Activated naive CD4-positive, alpha-beta T cell treated with anti-CD3 and anti-CD28 coated beads for 36 hours (primary cell): ENCODE data around the gene UBE2I. TPM values are rescaled to one million over a fixed set of nuclear protein-coding genes. Genes with fewer than 3 reads are reported as not detected.
"Not testable (repeated sequence)": the region's sequence is repeated elsewhere in the genome, so short reads cannot be mapped to it uniquely, and the experiment has no call there.

ENCODE experiments used
- CTCF ChIA-PET: fragments of 350-600 bp; sonication (Branson Sonifier 250); formaldehyde crosslinking; loops from one replicate; lab custom pipeline; 2021; ENCODE audit warnings: antibody characterized with exemption; lab: Charles Lee
- DNase-seq: peaks from one replicate; pipeline ENCODE4 v3.0.0-alpha.2; 2020
- H3K27ac Mint-ChIP-seq: one replicate; pipeline ENCODE4 v1.8.0; 2021; ENCODE audit warnings: mild to moderate bottlenecking, mixed read lengths
- H3K27me3 Mint-ChIP-seq: one replicate; pipeline ENCODE4 v1.8.0; 2021; ENCODE audit warnings: low read depth, mixed read lengths
- H3K36me3 Mint-ChIP-seq: one replicate; pipeline ENCODE4 v1.8.0; 2021; ENCODE audit warnings: low read depth, mixed read lengths
- H3K4me1 Mint-ChIP-seq: one replicate; pipeline ENCODE4 v1.8.0; 2021; ENCODE audit warnings: low read depth, mixed read lengths
- H3K4me3 Mint-ChIP-seq: one replicate; pipeline ENCODE4 v1.8.0; 2021; ENCODE audit warnings: mild to moderate bottlenecking, moderate library complexity, mixed read lengths
- H3K9me3 Mint-ChIP-seq: one replicate; pipeline ENCODE4 v1.8.0; 2021; ENCODE audit warnings: mixed read lengths
- intact Hi-C: fragments of 100-400 bp; cut with micrococcal nuclease; formaldehyde crosslinking; loops from one replicate; pipeline ENCODE4 v1.15.1; 2023
- total RNA-seq, 2 experiments: library from RNA; stranded (reverse); gene quantifications; one replicate each; pipeline ENCODE4 v1.2.3, GENCODE V29; 2021

The UBE2I gene
- 100 to 1,000 TPM; 273 to 297 TPM for total RNA-seq

GRCh38 chr16:1308977-1309885 is at the start of gene UBE2I:
Gene UBE2I, plus strand, starts transcription at chr16:1309636. Its CDS starts 4,395 bp downstream, at chr16:1314031.
- H3K4me3 Mint-ChIP-seq = peak within 1 kb of the TSS; percentile 94
- CTCF ChIA-PET = interaction anchor here (0.6 to 1.1 kb wide), 3 partner anchors 10 to 396 kb away, joined by 3 to 4 read pairs (median 3); no protein-coding TSS in a partner anchor
- H3K9me3 Mint-ChIP-seq = peaks cover 1% of the 10 kb centered on the region
- peaks cover 41% of the 10 kb centered on the region for H3K4me1 Mint-ChIP-seq
- peaks cover 18% of the 10 kb centered on the region for H3K36me3 Mint-ChIP-seq
- H3K27ac Mint-ChIP-seq = peak within 1 kb of the TSS; percentile 99
- H3K27me3 Mint-ChIP-seq = no peaks in the 10 kb centered on the region
- intact Hi-C loops = loop anchor here (1.0 to 2.0 kb wide), 7 partner anchors 42 to 782 kb away; partner anchors contain the start of genes CAPN15, EME2, GNPTG and MRPS34
- peak; percentile 98 for DNase-seq

DNA sequence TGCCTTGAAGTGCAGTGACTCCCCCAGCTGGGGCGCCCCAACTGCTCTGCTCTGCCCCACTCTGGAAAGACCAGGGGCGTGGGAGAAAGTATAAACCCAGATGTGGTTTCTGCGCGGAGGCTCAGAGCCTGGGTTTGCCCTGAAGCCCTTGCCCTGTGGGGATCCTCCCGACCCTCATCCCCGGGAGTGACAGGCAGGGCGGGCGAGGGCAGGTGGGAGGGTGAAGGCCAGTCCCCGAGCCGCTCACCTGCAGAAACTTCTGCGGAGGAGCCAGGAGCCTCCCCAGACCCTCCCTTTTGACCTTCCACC is 49.7 kb upstream of the UBE2I start:
- Mint-ChIP-seq H3K4me3 (no peak overlapping the region), H3K27ac (no peak overlapping the region), H3K36me3 (no peaks in the 10 kb centered on the region), H3K9me3 (peaks cover 5% of the 10 kb centered on the region), H3K4me1 (peaks cover 5% of the 10 kb centered on the region), H3K27me3 (peaks cover 17% of the 10 kb centered on the region)
- CTCF ChIA-PET = no interaction called here
- intact Hi-C loops = no loop called here
- no peak for DNase-seq

DNA sequence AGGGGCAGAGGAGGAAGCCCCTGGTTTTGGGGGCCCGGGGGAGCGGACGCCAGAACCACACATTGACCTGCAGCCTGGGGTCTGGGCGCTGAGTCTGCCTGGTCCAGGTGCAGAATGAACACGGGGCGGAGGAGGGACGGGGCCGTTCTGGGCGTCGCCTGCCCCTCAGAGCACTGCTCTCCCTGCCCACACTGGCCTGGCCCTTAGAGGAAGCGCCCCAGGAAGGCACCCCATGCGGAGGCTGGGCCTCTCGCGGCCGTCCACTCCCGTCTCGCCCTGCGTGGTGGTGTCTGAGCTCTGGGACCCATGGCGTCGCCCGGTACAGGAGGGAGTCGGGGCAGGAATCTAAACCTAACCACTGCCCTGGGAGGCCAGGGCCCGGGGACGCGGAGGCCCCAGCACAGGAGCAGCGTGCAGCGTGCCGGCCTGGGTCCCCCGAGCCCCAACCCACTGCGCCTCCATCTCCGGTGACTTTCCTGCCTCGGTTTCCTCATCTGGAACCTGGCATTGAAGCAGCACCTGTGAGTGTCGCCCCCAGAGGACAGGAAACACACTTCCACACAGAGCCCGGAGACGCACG is 49.2 kb upstream of the UBE2I start:
- no peak for DNase-seq
- H3K9me3 Mint-ChIP-seq = peaks cover 7% of the 10 kb centered on the region
- peaks cover 5% of the 10 kb centered on the region for H3K4me1 Mint-ChIP-seq
- no peaks in the 10 kb centered on the region for H3K36me3 Mint-ChIP-seq
- no peak overlapping the region for H3K27ac Mint-ChIP-seq
- peaks cover 17% of the 10 kb centered on the region for H3K27me3 Mint-ChIP-seq
- CTCF ChIA-PET = no interaction called here
- no peak overlapping the region for H3K4me3 Mint-ChIP-seq
- intact Hi-C loops = no loop called here

DNA sequence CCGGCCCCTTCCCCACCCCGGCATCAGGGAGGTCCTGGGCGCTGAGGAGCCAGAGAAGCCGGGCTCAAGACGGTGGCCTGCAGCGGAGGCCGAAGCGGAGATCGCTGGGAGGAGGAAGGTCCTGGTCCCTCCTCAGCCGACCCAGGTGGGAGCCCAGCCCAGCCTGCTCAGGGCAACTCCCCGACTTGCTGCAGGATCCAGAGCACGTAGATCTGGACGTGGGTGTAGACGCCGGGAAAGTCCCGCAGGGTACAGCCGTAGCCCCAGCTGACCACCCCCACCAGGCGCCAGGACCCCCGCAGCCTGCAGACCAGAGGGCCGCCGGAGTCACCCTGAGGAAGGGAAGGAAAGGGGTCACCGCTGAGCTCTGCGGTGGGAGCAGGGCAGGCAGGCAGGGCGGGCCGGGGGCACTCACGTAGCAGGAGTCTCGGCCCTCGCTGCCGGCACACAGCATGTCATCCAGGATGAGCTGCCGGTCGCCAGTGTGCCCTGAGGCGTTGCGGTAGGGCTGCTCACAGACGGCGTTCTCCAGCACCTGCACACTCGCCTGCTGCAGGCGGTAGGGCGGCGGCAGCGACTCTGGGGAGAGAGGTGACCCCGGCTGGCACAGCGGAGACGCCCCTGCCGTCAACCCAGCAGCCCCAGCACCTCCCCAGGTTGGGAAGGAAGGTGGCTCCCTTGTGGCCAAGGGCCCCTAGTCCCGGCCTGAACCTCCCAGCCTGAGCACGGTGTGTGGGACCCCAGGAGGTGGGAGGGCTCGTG is 48.1 kb upstream of the UBE2I start:
- peaks cover 7% of the 10 kb centered on the region for H3K9me3 Mint-ChIP-seq
- H3K4me1 Mint-ChIP-seq = peaks cover 5% of the 10 kb centered on the region
- intact Hi-C loops = no loop called here
- no peak overlapping the region for H3K27ac Mint-ChIP-seq
- H3K27me3 Mint-ChIP-seq = peaks cover 17% of the 10 kb centered on the region
- CTCF ChIA-PET = interaction anchor here (0.6 kb wide), 2 partner anchors 40 to 484 kb away, joined by 3 read pairs; no protein-coding TSS in a partner anchor
- DNase-seq = no peak
- H3K36me3 Mint-ChIP-seq = no peaks in the 10 kb centered on the region
- no peak overlapping the region for H3K4me3 Mint-ChIP-seq

GRCh38 chr16:1262210-1262845 is 47.1 kb upstream of the UBE2I start:
- H3K4me1 Mint-ChIP-seq = peaks cover 5% of the 10 kb centered on the region
- no peak overlapping the region for H3K4me3 Mint-ChIP-seq
- no peak overlapping the region for H3K27ac Mint-ChIP-seq
- DNase-seq = no peak
- no peaks in the 10 kb centered on the region for H3K36me3 Mint-ChIP-seq
- intact Hi-C loops = no loop called here
- peaks cover 15% of the 10 kb centered on the region for H3K27me3 Mint-ChIP-seq
- peaks cover 7% of the 10 kb centered on the region for H3K9me3 Mint-ChIP-seq
- CTCF ChIA-PET = no interaction called here

DNA sequence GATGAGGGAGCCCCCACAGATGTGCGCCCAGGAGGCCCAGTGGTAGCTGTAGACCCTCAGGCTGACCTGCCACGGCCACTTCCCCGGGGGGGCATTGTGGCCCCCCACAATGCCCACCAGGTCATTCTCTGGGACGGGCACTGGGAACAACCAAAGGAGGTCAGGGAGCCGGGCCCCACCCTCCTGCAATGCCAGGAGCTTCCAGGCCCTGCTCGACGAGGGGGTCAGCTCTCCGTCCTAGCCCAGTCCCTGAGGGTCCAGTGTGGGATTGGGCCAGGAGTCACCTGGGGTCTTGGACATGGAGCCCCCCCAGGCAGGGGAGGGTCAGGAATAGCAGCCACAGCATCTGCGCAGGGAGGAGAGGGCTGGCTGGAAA is 46.6 kb upstream of the UBE2I start:
- Mint-ChIP-seq H3K27ac (no peak overlapping the region), H3K27me3 (peaks cover 15% of the 10 kb centered on the region), H3K36me3 (no peaks in the 10 kb centered on the region), H3K9me3 (peaks cover 7% of the 10 kb centered on the region), H3K4me1 (peaks cover 5% of the 10 kb centered on the region), H3K4me3 (no peak overlapping the region)
- DNase-seq = no peak
- intact Hi-C loops = no loop called here
- CTCF ChIA-PET = no interaction called here

- Mint-ChIP-seq H3K9me3 (peaks cover 7% of the 10 kb centered on the region), H3K36me3 (no peaks in the 10 kb centered on the region), H3K4me1 (peaks cover 5% of the 10 kb centered on the region), H3K27ac (no peak overlapping the region), H3K4me3 (no peak overlapping the region), H3K27me3 (peaks cover 15% of the 10 kb centered on the region)
- CTCF ChIA-PET = no interaction called here
- intact Hi-C loops = no loop called here
- no peak for DNase-seq
These were observed 45.7 kb upstream of the UBE2I start for GRCh38 chr16:1263591-1264344.

GRCh38 chr16:1264345-1265089 is 44.9 kb upstream of the UBE2I start:
- H3K27ac Mint-ChIP-seq = no peak overlapping the region
- no peaks in the 10 kb centered on the region for H3K4me1 Mint-ChIP-seq
- DNase-seq = no peak
- H3K9me3 Mint-ChIP-seq = peaks cover 7% of the 10 kb centered on the region
- H3K4me3 Mint-ChIP-seq = no peak overlapping the region
- intact Hi-C loops = no loop called here
- H3K27me3 Mint-ChIP-seq = peaks cover 10% of the 10 kb centered on the region
- CTCF ChIA-PET = no interaction called here
- no peaks in the 10 kb centered on the region for H3K36me3 Mint-ChIP-seq

GRCh38 chr16:1265090-1265630 is 44.3 kb upstream of the UBE2I start:
- peaks cover 10% of the 10 kb centered on the region for H3K27me3 Mint-ChIP-seq
- no peak for DNase-seq
- H3K4me1 Mint-ChIP-seq = no peaks in the 10 kb centered on the region
- CTCF ChIA-PET = no interaction called here
- H3K4me3 Mint-ChIP-seq = no peak overlapping the region
- intact Hi-C loops = no loop called here
- no peaks in the 10 kb centered on the region for H3K36me3 Mint-ChIP-seq
- H3K9me3 Mint-ChIP-seq = peaks cover 7% of the 10 kb centered on the region
- no peak overlapping the region for H3K27ac Mint-ChIP-seq

- H3K4me1 Mint-ChIP-seq = no peaks in the 10 kb centered on the region
- no peaks in the 10 kb centered on the region for H3K36me3 Mint-ChIP-seq
- DNase-seq = no peak
- peaks cover 7% of the 10 kb centered on the region for H3K9me3 Mint-ChIP-seq
- H3K27me3 Mint-ChIP-seq = peaks cover 6% of the 10 kb centered on the region
- H3K4me3 Mint-ChIP-seq = no peak overlapping the region
- no peak overlapping the region for H3K27ac Mint-ChIP-seq
- CTCF ChIA-PET = no interaction called here
- intact Hi-C loops = no loop called here
These were observed 43.6 kb upstream of the UBE2I start for GRCh38 chr16:1265826-1266225.

DNA sequence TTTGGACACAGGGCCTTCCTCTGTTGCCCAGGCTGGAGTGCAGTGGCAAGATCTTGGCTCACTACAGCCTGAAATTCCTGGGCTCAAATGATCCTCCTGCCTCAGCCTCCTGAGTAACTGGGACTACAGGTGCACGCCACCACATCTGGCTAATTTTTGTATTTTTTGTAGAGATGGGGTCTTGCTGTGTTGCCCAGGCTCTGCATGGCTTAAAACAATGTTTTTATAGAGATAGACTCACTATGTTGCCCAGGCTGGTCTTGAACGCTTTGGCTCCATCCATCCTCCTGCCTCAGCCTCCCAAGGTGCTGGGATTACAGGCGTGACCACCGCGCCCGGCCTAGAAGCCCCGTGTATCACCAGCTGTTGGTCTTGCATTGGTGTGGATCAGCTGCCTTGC is 40.0 kb upstream of the UBE2I start:
- H3K27me3 Mint-ChIP-seq, DNase-seq, H3K4me1 Mint-ChIP-seq, H3K36me3 Mint-ChIP-seq, CTCF ChIA-PET, H3K4me3 Mint-ChIP-seq, intact Hi-C loops, H3K9me3 Mint-ChIP-seq, H3K27ac Mint-ChIP-seq: not testable (repeated sequence)
